ENCODE measurements around the gene RNF213. TPM values are rescaled to one million over a fixed set of nuclear protein-coding genes. Genes with fewer than 3 reads are reported as not detected.

Gene RNF213
- total RNA-seq, 1 experiment from 2014 or later, result 15.0 TPM

DNA sequence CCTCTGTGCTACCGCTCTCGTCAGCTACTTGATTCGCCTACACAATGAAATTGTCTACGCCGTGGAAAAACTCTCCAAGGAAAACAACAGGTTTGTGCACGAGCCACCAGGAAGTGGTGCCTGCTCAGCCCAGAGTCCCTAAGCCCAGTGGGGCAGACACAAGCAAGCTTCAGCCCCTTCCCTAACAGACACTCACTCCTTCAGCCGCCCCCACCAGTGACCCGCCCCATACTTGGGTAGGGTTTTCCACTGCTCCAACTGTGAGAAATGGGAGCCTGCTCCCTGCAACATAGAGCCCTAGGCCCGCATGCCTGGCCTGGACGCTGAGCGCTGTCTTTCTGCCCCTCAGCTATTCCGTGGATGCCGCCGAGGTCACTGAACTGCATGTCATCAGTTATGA is 125.7 kb downstream of the RNF213 start:
- no peak for DNase-seq
- Histone ChIP-seq H2AFZ (ENCODE audit: low read length) (no peak overlapping the region), H3K36me3 (ENCODE audit: insufficient read depth, low read length) (no peaks in the 10 kb centered on the region), H3K4me3 (ENCODE audit: low read length) (no peak overlapping the region), H3K27me3 (ENCODE audit: low read length) (no peaks in the 10 kb centered on the region), H3K27ac (ENCODE audit: low read length) (no peak overlapping the region), H3K79me2 (ENCODE audit: low read length) (no peaks in the 10 kb centered on the region), H3K4me2 (ENCODE audit: low read depth, low read length, poor library complexity, severe bottlenecking) (no peak overlapping the region), H3K4me1 (ENCODE audit: low read length) (no peaks in the 10 kb centered on the region), H3K9me2 (replicated peaks; ENCODE audit: insufficient read depth, low read length) (no peaks in the 10 kb centered on the region), H4K20me1 (ENCODE audit: insufficient read depth, low read depth, low read length) (no peaks in the 10 kb centered on the region), H3K9me3 (ENCODE audit: low read length) (no peaks in the 10 kb centered on the region), H3K9ac (ENCODE audit: low read length) (no peak overlapping the region)

DNA sequence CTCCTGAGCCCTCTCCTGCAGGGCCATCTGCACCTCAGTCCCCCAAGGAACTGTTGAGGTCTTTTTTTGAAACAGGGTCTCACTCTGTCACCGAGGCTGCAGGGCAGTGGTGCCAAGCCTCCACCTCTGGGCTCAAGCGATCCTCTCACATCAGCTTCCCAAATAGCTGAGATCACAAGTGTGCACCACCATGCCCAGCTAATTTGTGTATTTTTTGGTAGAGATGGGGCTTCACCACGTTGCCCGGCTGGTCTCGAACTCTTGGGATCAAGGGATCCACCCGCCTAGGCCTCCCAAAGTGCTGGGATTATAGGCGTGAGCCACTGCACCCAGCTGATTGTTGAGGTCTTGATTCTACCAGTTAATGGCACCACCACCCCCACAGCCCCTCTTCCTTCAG is 126.4 kb downstream of the RNF213 start:
- Histone ChIP-seq H3K4me1 (ENCODE audit: low read length) (no peaks in the 10 kb centered on the region), H3K4me2 (ENCODE audit: low read depth, low read length, poor library complexity, severe bottlenecking) (no peak overlapping the region), H3K9ac (ENCODE audit: low read length) (no peak overlapping the region), H3K36me3 (ENCODE audit: insufficient read depth, low read length) (no peaks in the 10 kb centered on the region), H3K9me2 (replicated peaks; ENCODE audit: insufficient read depth, low read length) (no peaks in the 10 kb centered on the region), H3K4me3 (ENCODE audit: low read length) (no peak overlapping the region), H2AFZ (ENCODE audit: low read length) (no peak overlapping the region), H3K27ac (ENCODE audit: low read length) (no peak overlapping the region), H3K27me3 (ENCODE audit: low read length) (no peaks in the 10 kb centered on the region), H4K20me1 (ENCODE audit: insufficient read depth, low read depth, low read length) (no peaks in the 10 kb centered on the region), H3K79me2 (ENCODE audit: low read length) (no peaks in the 10 kb centered on the region), H3K9me3 (ENCODE audit: low read length) (no peaks in the 10 kb centered on the region)
- no peak for DNase-seq

DNA sequence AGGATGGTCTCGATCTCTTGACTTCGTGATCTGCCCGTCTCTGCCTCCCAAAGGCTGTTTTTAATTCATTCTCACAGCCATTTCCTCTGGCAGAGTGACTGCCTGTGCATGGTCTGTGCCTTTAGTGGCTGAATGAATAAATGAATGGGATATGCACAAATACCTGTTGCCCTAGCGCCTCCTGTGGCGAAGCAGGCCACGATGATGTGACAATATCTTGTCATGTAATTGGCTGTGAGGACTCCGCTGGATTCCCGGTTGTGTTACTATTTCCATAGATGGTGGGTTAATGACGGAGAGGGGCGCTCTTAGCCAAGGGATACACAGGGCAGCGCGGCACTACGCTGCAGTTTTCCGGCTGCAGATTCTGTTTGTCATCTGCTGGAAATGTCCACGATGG is 127.5 kb downstream of the RNF213 start:
- Histone ChIP-seq H4K20me1 (ENCODE audit: insufficient read depth, low read depth, low read length) (no peaks in the 10 kb centered on the region), H2AFZ (ENCODE audit: low read length) (no peak overlapping the region), H3K9me2 (replicated peaks; ENCODE audit: insufficient read depth, low read length) (no peaks in the 10 kb centered on the region), H3K36me3 (ENCODE audit: insufficient read depth, low read length) (no peaks in the 10 kb centered on the region), H3K27me3 (ENCODE audit: low read length) (no peaks in the 10 kb centered on the region), H3K4me3 (ENCODE audit: low read length) (no peak overlapping the region), H3K79me2 (ENCODE audit: low read length) (no peaks in the 10 kb centered on the region), H3K27ac (ENCODE audit: low read length) (no peak overlapping the region), H3K4me2 (ENCODE audit: low read depth, low read length, poor library complexity, severe bottlenecking) (no peak overlapping the region), H3K4me1 (ENCODE audit: low read length) (no peaks in the 10 kb centered on the region), H3K9ac (ENCODE audit: low read length) (no peak overlapping the region), H3K9me3 (ENCODE audit: low read length) (no peaks in the 10 kb centered on the region)
- peak; percentile 17 for DNase-seq

DNA sequence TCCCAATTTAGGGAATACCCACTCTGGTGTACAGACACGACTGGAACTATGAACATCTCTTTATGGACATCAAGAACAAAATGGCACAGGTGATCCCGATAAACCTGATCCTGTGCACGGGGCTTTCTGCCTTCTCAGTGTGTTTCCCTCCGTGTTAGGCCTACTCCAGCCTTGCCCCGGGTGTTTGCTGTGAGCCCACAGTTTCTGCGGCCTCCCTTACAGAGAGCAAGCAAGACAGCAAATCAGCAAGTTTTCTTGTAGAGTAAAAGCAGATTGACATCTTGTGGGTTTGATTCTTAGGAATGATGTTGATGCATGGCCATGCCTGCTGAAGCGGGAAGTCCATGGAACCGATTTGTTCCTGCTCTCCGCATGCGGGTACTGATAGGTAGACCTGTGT is 127.9 kb downstream of the RNF213 start:
- Histone ChIP-seq H3K4me3 (ENCODE audit: low read length) (no peak overlapping the region), H3K27me3 (ENCODE audit: low read length) (no peaks in the 10 kb centered on the region), H3K4me2 (ENCODE audit: low read depth, low read length, poor library complexity, severe bottlenecking) (no peak overlapping the region), H3K79me2 (ENCODE audit: low read length) (no peaks in the 10 kb centered on the region), H4K20me1 (ENCODE audit: insufficient read depth, low read depth, low read length) (no peaks in the 10 kb centered on the region), H3K9ac (ENCODE audit: low read length) (no peak overlapping the region), H3K36me3 (ENCODE audit: insufficient read depth, low read length) (no peaks in the 10 kb centered on the region), H3K4me1 (ENCODE audit: low read length) (no peaks in the 10 kb centered on the region), H3K9me3 (ENCODE audit: low read length) (no peaks in the 10 kb centered on the region), H3K27ac (ENCODE audit: low read length) (no peak overlapping the region), H2AFZ (ENCODE audit: low read length) (no peak overlapping the region), H3K9me2 (replicated peaks; ENCODE audit: insufficient read depth, low read length) (no peaks in the 10 kb centered on the region)
- peak; percentile 26 for DNase-seq

DNA sequence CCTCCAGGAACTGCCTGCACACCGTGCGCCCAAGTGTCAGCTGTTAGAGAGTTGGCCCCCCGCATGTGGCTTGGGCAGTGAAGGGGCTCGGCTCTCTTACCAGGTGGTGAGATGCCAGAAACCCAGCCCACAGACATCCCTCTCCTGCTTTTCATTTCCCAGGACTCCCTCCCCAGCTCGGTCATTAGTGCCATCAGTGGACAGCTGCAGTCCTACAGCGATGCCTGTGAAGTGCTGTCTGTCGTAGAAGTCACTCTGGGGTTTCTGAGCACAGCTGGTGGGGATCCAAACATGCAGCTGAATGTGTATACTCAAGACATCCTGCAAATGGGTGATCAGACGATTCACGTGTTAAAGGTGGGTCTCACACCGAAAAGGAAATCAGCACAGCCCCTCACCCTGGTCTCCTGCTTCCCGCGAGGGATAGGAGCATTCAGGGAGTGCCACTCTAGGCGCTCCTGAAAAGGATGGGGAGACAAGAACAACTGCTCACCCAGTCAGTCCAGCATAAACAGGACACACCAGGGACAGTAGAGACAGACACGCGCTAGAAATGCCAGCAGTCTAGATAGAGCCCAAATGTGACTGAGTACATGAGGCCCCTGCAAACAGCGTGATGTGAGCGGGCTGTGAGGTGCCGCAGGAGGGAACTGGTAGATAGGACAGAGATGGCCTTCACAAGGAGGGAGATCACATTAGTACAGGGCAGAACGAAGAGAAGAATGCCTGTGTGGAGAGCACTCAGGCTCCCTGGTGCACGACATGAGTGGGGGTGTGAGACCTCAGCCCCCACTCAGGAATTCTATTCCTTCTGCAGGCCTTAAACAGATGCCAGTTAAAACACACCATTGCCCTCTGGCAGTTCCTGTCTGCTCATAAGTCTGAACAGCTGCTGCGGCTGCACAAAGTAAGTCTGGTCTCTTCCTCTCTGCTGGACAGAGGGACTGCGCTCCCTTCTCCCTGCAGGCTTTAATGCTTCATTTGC is 128.7 kb downstream of the RNF213 start:
- H3K79me2 ChIP-seq (ENCODE audit: low read length), result no peaks in the 10 kb centered on the region
- peak; percentile 28 for DNase-seq
- no peak overlapping the region for H3K9ac ChIP-seq (ENCODE audit: low read length)
- H3K36me3 ChIP-seq (ENCODE audit: insufficient read depth, low read length), result no peaks in the 10 kb centered on the region
- H4K20me1 ChIP-seq (ENCODE audit: insufficient read depth, low read depth, low read length), result no peaks in the 10 kb centered on the region
- H3K27ac ChIP-seq (ENCODE audit: low read length), result no peak overlapping the region
- no peak overlapping the region for H3K4me3 ChIP-seq (ENCODE audit: low read length)
- H3K27me3 ChIP-seq (ENCODE audit: low read length), result no peaks in the 10 kb centered on the region
- no peak overlapping the region for H3K4me2 ChIP-seq (ENCODE audit: low read depth, low read length, poor library complexity, severe bottlenecking)
- H2AFZ ChIP-seq (ENCODE audit: low read length), result no peak overlapping the region
- no peaks in the 10 kb centered on the region for H3K9me3 ChIP-seq (ENCODE audit: low read length)
- H3K9me2 ChIP-seq (replicated peaks; ENCODE audit: insufficient read depth, low read length), result no peaks in the 10 kb centered on the region
- H3K4me1 ChIP-seq (ENCODE audit: low read length), result no peaks in the 10 kb centered on the region

DNA sequence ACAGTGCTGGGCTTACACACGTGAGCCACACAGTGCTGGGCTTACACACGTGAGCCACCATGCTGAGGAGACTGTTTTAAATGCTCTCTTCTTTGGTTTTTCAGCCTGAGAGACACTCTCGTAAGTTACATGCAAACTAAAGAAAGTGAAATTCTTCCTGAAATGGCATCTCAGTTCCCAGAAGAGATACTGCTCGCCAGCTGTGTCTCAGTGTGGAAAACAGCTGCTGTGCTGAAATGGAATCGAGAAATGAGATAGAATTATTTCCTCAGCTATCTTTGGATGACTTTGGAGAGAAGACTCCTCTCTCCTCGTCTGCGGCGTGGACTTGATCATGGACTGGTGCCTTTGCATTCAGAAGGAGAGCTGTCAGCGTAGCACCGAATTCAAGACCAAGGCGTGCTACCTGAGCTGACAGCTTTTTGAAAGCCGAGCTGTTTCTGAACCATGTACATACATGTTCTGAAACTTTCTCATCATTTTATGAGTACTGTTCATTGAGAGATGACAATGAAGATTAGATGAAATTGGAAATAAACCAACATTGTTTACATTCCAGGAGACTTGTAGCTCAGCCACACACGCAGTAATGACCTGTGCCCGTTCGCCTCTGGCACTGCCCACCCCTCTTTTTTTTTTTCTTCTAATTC is 132.7 kb downstream of the RNF213 start:
- H3K79me2 ChIP-seq (ENCODE audit: low read length), result no peaks in the 10 kb centered on the region
- no peaks in the 10 kb centered on the region for H3K9me2 ChIP-seq (replicated peaks; ENCODE audit: insufficient read depth, low read length)
- no peaks in the 10 kb centered on the region for H3K4me1 ChIP-seq (ENCODE audit: low read length)
- no peak overlapping the region for H3K27ac ChIP-seq (ENCODE audit: low read length)
- no peaks in the 10 kb centered on the region for H3K9me3 ChIP-seq (ENCODE audit: low read length)
- H3K27me3 ChIP-seq (ENCODE audit: low read length), result no peaks in the 10 kb centered on the region
- H3K9ac ChIP-seq (ENCODE audit: low read length), result no peak overlapping the region
- no peak overlapping the region for H3K4me2 ChIP-seq (ENCODE audit: low read depth, low read length, poor library complexity, severe bottlenecking)
- H3K36me3 ChIP-seq (ENCODE audit: insufficient read depth, low read length), result no peaks in the 10 kb centered on the region
- H3K4me3 ChIP-seq (ENCODE audit: low read length), result no peak overlapping the region
- peak; percentile 24 for DNase-seq
- H2AFZ ChIP-seq (ENCODE audit: low read length), result no peak overlapping the region
- no peaks in the 10 kb centered on the region for H4K20me1 ChIP-seq (ENCODE audit: insufficient read depth, low read depth, low read length)

DNA sequence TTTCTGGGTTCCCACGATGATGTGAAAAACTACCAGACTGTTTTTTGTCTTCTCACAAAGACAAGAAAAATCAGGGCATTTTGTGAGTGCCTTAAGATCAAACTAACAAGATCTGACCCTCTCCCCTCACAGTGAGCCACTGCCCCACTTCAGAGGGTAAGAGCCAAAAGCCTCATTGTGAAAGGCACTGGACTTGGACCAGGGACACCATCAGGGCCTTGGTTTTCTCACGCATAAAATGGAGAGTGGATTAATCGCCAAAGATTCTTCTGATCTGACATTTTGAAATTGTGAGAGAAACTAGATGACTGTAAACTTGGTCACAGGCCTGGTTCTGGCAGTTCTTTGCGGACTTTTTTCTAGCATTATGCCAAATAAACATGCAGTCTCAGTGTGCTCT is 133.3 kb downstream of the RNF213 start:
- Histone ChIP-seq H3K9me3 (ENCODE audit: low read length) (no peaks in the 10 kb centered on the region), H3K36me3 (ENCODE audit: insufficient read depth, low read length) (no peaks in the 10 kb centered on the region), H3K9me2 (replicated peaks; ENCODE audit: insufficient read depth, low read length) (no peaks in the 10 kb centered on the region), H2AFZ (ENCODE audit: low read length) (no peak overlapping the region), H3K27ac (ENCODE audit: low read length) (no peak overlapping the region), H3K79me2 (ENCODE audit: low read length) (no peaks in the 10 kb centered on the region), H3K9ac (ENCODE audit: low read length) (no peak overlapping the region), H3K4me3 (ENCODE audit: low read length) (no peak overlapping the region), H4K20me1 (ENCODE audit: insufficient read depth, low read depth, low read length) (no peaks in the 10 kb centered on the region), H3K27me3 (ENCODE audit: low read length) (no peaks in the 10 kb centered on the region), H3K4me2 (ENCODE audit: low read depth, low read length, poor library complexity, severe bottlenecking) (no peak overlapping the region), H3K4me1 (ENCODE audit: low read length) (no peaks in the 10 kb centered on the region)
- DNase-seq, result no peak

DNA sequence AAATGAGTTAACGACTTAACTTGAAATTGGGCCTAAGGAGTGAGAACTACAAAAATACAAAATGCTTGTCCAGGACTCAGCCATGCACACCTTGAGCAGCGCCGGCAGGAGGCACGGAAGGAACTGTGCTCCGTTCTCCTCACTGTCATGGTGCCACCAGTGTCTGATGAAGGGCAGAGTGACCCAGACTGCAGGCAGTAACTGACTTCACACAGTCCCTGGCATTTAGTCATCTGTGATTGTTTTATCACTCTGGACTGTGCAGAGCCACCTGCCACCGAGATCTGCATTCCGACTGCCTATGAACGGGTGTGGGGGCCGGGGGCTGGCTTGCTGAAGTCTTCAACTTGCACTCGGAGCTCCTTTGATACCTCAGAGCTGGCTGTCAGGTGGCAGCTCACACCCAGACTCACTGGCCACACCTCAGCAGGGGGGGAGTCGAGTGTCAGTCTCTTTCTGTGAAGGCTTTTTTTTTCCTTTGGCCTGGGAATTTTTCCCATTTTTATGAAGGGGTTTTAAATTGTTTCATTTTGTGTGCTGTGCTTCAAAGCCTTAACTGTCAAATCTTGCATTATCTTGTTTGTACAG is 134.1 kb downstream of the RNF213 start:
- H3K4me3 ChIP-seq (ENCODE audit: low read length), result no peak overlapping the region
- no peaks in the 10 kb centered on the region for H3K9me2 ChIP-seq (replicated peaks; ENCODE audit: insufficient read depth, low read length)
- H2AFZ ChIP-seq (ENCODE audit: low read length), result no peak overlapping the region
- H3K9me3 ChIP-seq (ENCODE audit: low read length), result no peaks in the 10 kb centered on the region
- H3K79me2 ChIP-seq (ENCODE audit: low read length), result no peaks in the 10 kb centered on the region
- no peaks in the 10 kb centered on the region for H4K20me1 ChIP-seq (ENCODE audit: insufficient read depth, low read depth, low read length)
- H3K4me1 ChIP-seq (ENCODE audit: low read length), result no peaks in the 10 kb centered on the region
- no peak overlapping the region for H3K4me2 ChIP-seq (ENCODE audit: low read depth, low read length, poor library complexity, severe bottlenecking)
- no peaks in the 10 kb centered on the region for H3K27me3 ChIP-seq (ENCODE audit: low read length)
- H3K27ac ChIP-seq (ENCODE audit: low read length), result no peak overlapping the region
- H3K9ac ChIP-seq (ENCODE audit: low read length), result no peak overlapping the region
- DNase-seq, result peak; percentile 27
- no peaks in the 10 kb centered on the region for H3K36me3 ChIP-seq (ENCODE audit: insufficient read depth, low read length)
